ENCODE data around the gene GPATCH2L. TPM values are rescaled to one million over a fixed set of nuclear protein-coding genes. Genes with fewer than 3 reads are reported as not detected.

The GPATCH2L gene
- total RNA-seq, 1 experiment from 2014 or later, result 76.7 TPM

DNA sequence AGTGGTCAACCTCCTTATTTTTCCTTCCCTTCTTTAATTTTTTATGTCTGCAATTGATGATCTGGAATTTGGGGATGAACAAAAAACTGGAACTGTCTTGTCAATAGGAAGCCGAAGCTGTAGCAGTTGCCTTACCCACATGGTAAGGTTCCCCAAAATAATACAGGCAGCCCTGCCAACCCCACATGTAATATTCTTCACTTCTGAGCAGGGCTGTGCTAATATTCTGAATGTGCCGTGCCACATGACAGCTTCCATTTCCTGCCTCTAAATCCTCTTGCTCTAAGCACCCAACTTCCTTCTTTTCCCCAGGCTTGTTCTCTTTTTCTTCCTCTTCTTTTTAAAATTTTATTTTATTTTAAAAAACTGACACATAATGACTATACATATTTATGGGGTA, 39.6 kb downstream of the GPATCH2L start:
- Histone ChIP-seq H3K79me1 (ENCODE audit: insufficient read depth, low read depth, low read length, poor library complexity, severe bottlenecking) (no peaks in the 10 kb centered on the region), H3K56ac (ENCODE audit: insufficient read length, low read depth, low read length) (no peak overlapping the region), H4K8ac (replicated peaks; ENCODE audit: insufficient read length, low read depth, low read length) (no peak overlapping the region), H3K23ac (ENCODE audit: insufficient read length, low read depth, low read length) (no peak overlapping the region), H3K23me2 (ENCODE audit: insufficient read length, low read depth, low read length, poor library complexity, severe bottlenecking) (no peaks in the 10 kb centered on the region), H2BK15ac (ENCODE audit: low read depth, low read length) (no peak overlapping the region), H3T11ph (ENCODE audit: low read length) (no peak overlapping the region), H3K9me3 (ENCODE audit: control insufficient read depth, low read depth, low read length) (no peaks in the 10 kb centered on the region), H2BK120ac (ENCODE audit: low read depth, low read length, poor library complexity, severe bottlenecking) (no peak overlapping the region), H4K91ac (ENCODE audit: insufficient read length, low read depth, low read length) (no peak overlapping the region), H3K9ac (ENCODE audit: extremely low read depth, insufficient read length, low read length) (no peak overlapping the region), H3K4me2 (ENCODE audit: insufficient read depth, insufficient read length, low read length) (no peak overlapping the region), H3K4ac (ENCODE audit: low read depth, low read length) (no peak overlapping the region), H2BK12ac (ENCODE audit: insufficient read length, low read depth, low read length) (no peak overlapping the region), H3K27me3 (ENCODE audit: insufficient read depth, low read length) (no peaks in the 10 kb centered on the region), H3K27ac (ENCODE audit: insufficient read length, low read depth, low read length) (no peak overlapping the region), H4K5ac (ENCODE audit: insufficient read length, low read depth, low read length) (no peak overlapping the region), H3K79me2 (ENCODE audit: insufficient read depth, low read length) (no peaks in the 10 kb centered on the region; the same call in 1 of the 2 replicates), H2BK20ac (ENCODE audit: low read depth, low read length, poor library complexity, severe bottlenecking) (no peak overlapping the region), H3K18ac (ENCODE audit: insufficient read length, low read depth, low read length) (no peak overlapping the region), H3K14ac (ENCODE audit: insufficient read depth, low read length) (no peak overlapping the region), H2AK5ac (ENCODE audit: insufficient read length, low read length) (no peak overlapping the region), H2AFZ (ENCODE audit: low read length) (no peak overlapping the region), H3K4me1 (ENCODE audit: insufficient read depth, low read length) (no peaks in the 10 kb centered on the region), H2BK5ac (ENCODE audit: insufficient read length, low read length) (no peak overlapping the region), H4K20me1 (ENCODE audit: control insufficient read depth, insufficient read depth, insufficient read length) (no peaks in the 10 kb centered on the region)
- Mint-ChIP-seq H3K4me1 (peaks cover 3 to 4% of the 10 kb centered on the region in 2 experiments; a peak in 2 of 4 replicates), H3K36me3 (ENCODE audit: insufficient read depth in 1 of 3, low read depth in 3 of 3) (peaks cover 17 to 41% (median 39%) of the 10 kb centered on the region in 3 experiments; a peak in 6 of 7 replicates), H3K27me3 (ENCODE audit: low read depth) (no peaks in the 10 kb centered on the region), H3K9me3 (no peaks in the 10 kb centered on the region), H3K27ac (0 out of 7 replicates have a peak overlapping the region, but pooled peaks of 1 of the 3 experiments have one; percentile 36), H3K4me3 (no peak overlapping the region)
- no CpG with 5 or more reads among the region's 2 CpGs for WGBS (ENCODE audit: extremely low coverage, insufficient read length, low lambda C conversion rate)
- TF ChIP-seq, protein P1, sequence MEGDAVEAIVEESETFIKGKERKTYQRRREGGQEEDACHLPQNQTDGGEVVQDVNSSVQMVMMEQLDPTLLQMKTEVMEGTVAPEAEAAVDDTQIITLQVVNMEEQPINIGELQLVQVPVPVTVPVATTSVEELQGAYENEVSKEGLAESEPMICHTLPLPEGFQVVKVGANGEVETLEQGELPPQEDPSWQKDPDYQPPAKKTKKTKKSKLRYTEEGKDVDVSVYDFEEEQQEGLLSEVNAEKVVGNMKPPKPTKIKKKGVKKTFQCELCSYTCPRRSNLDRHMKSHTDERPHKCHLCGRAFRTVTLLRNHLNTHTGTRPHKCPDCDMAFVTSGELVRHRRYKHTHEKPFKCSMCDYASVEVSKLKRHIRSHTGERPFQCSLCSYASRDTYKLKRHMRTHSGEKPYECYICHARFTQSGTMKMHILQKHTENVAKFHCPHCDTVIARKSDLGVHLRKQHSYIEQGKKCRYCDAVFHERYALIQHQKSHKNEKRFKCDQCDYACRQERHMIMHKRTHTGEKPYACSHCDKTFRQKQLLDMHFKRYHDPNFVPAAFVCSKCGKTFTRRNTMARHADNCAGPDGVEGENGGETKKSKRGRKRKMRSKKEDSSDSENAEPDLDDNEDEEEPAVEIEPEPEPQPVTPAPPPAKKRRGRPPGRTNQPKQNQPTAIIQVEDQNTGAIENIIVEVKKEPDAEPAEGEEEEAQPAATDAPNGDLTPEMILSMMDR (conservative IDR thresholded peaks at IDR 0.05), result no peak
- no peak for DNase-seq

Data from H9 (cell line).